Endodermal cell (in vitro differentiated cells): Measurements from ENCODE around the gene CSE1L. TPM values are rescaled to one million over a fixed set of nuclear protein-coding genes. Genes with fewer than 3 reads are reported as not detected.
"Not testable (repeated sequence)": the region's sequence is repeated elsewhere in the genome, so short reads cannot be mapped to it uniquely, and the experiment has no call there.

Experiments
- DNase-seq: peaks from one replicate; pipeline ENCODE4 v3.0.0-alpha.2; 2017
- H3K27ac ChIP-seq: 2 replicates; pipeline ENCODE4 v1.5.1; 2013; ENCODE audit warnings: mild to moderate bottlenecking, low read depth, low read length, moderate library complexity
- H3K27me3 ChIP-seq: 2 replicates; pipeline ENCODE4 v1.6.1; 2013; ENCODE audit warnings: mild to moderate bottlenecking, low read length, moderate library complexity; ENCODE audit not compliant: insufficient read depth, control insufficient read depth, poor library complexity, severe bottlenecking
- H3K36me3 ChIP-seq: 2 replicates; pipeline ENCODE4 v1.7.0; 2013; ENCODE audit warnings: mild to moderate bottlenecking, low read length, moderate library complexity; ENCODE audit not compliant: control insufficient read depth, insufficient read depth
- H3K4me1 ChIP-seq: one replicate; pipeline ENCODE4 v1.7.0; 2013; ENCODE audit warnings: low read length; ENCODE audit not compliant: control insufficient read depth, insufficient read depth
- H3K4me3 ChIP-seq: 2 replicates; pipeline ENCODE4 v1.5.1; 2013; ENCODE audit warnings: mild to moderate bottlenecking, low read length, moderate library complexity
- H3K9ac ChIP-seq: 2 replicates; pipeline ENCODE4 v1.6.1; 2013; ENCODE audit warnings: mild to moderate bottlenecking, low read length, moderate library complexity; ENCODE audit not compliant: poor library complexity, severe bottlenecking; ENCODE audit errors: extremely low read depth
- H3K9me3 ChIP-seq: 2 replicates; pipeline ENCODE4 v1.6.1; 2013; ENCODE audit warnings: mild to moderate bottlenecking, low read length, moderate library complexity; ENCODE audit not compliant: control insufficient read depth
- H3K27ac Mint-ChIP-seq: 2 replicates; pipeline ENCODE4 v1.8.0; 2020; ENCODE audit warnings: mixed read lengths
- H3K27me3 Mint-ChIP-seq: 2 replicates; pipeline ENCODE4 v1.8.0; 2021; ENCODE audit warnings: mild to moderate bottlenecking, mixed read lengths; ENCODE audit not compliant: insufficient read depth
- H3K36me3 Mint-ChIP-seq: 2 replicates; pipeline ENCODE4 v1.8.0; 2020; ENCODE audit warnings: low read depth, mixed read lengths
- H3K4me1 Mint-ChIP-seq: 2 replicates; pipeline ENCODE4 v1.8.0; 2020; ENCODE audit warnings: mixed read lengths
- H3K4me3 Mint-ChIP-seq: 2 replicates; pipeline ENCODE4 v1.8.0; 2020; ENCODE audit warnings: mild to moderate bottlenecking, moderate library complexity, mixed read lengths
- H3K9me3 Mint-ChIP-seq: 2 replicates; pipeline ENCODE4 v1.8.0; 2020; ENCODE audit warnings: mild to moderate bottlenecking, mixed read lengths
- WGBS, 2 experiments: methylation state at CpG; one replicate each; pipeline versions ENCODE4 v1.1.5 to v1.1.7; 2013; ENCODE audit warnings: missing lambda C conversion rate in 2 of 2, mixed read lengths in 1 of 2; ENCODE audit not compliant: insufficient coverage in 1 of 2, insufficient read length in 1 of 2; 5-methylcytosine and 5-hydroxymethylcytosine counted together
- total RNA-seq, 2 donors: library from RNA; stranded (reverse); fragmentation: NEBNext Ultra II Directional in 1 of 2; extraction: Animal tissue kit (Norgen Biotek cat#: 25700) in 1 of 2; gene quantifications; 2 replicates in 1 of 2; 3 replicates in 1 of 2; pipeline ENCODE4 v1.2.1, GENCODE V29; 2021
- TF ChIP-seq, protein P1 (sequence below): fragments of 200-600 bp; sonication (generic); conservative IDR thresholded peaks from 2 replicates; pipeline ENCODE4 v1.5.0; 2021; ENCODE audit warnings: antibody characterized with exemption, mild to moderate bottlenecking

The CSE1L gene
- total RNA-seq, 2 donors from 2014 or later = 161 to 180 TPM

DNA sequence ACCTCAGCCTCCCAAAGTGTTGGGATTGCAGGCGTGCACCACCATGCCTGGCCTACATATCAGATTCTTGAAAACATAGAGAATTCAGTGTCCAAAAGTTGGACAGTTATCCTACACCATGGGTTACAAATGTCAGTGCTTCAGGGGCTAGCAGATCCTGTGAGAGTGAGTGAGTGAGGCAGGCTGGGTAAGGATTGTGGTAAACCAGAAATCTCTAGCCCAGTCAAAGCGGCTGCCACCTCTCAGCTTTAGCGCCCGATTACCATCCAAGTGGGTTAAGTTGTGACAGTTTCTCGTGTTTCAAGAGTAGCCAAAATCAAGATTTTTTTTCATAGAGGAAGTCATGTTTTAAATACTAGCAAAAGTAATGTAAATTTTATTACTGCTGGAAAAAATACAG, 21.9 kb upstream of the CSE1L start:
- H3K4me3 Mint-ChIP-seq = no peak overlapping the region
- no peaks in the 10 kb centered on the region for H3K27me3 Mint-ChIP-seq
- H3K9me3 Mint-ChIP-seq = no peaks in the 10 kb centered on the region
- Histone ChIP-seq H3K4me3 (no peak overlapping the region), H3K9ac (no peak overlapping the region), H3K9me3 (no peaks in the 10 kb centered on the region), H3K27me3 (no peaks in the 10 kb centered on the region), H3K27ac (no peak overlapping the region), H3K36me3 (peaks cover 78% of the 10 kb centered on the region), H3K4me1 (no peaks in the 10 kb centered on the region)
- H3K36me3 Mint-ChIP-seq = peaks cover 58% of the 10 kb centered on the region
- DNase-seq = no peak
- H3K4me1 Mint-ChIP-seq = no peaks in the 10 kb centered on the region
- no peak overlapping the region for H3K27ac Mint-ChIP-seq
- WGBS, 2 experiments = 93 to 97% methylated on average over 5 of the region's 5 CpGs
- TF ChIP-seq, protein P1, sequence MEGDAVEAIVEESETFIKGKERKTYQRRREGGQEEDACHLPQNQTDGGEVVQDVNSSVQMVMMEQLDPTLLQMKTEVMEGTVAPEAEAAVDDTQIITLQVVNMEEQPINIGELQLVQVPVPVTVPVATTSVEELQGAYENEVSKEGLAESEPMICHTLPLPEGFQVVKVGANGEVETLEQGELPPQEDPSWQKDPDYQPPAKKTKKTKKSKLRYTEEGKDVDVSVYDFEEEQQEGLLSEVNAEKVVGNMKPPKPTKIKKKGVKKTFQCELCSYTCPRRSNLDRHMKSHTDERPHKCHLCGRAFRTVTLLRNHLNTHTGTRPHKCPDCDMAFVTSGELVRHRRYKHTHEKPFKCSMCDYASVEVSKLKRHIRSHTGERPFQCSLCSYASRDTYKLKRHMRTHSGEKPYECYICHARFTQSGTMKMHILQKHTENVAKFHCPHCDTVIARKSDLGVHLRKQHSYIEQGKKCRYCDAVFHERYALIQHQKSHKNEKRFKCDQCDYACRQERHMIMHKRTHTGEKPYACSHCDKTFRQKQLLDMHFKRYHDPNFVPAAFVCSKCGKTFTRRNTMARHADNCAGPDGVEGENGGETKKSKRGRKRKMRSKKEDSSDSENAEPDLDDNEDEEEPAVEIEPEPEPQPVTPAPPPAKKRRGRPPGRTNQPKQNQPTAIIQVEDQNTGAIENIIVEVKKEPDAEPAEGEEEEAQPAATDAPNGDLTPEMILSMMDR = no peak

GRCh38 chr20:49028177-49028576, 17.9 kb upstream of the CSE1L start:
- H3K27ac Mint-ChIP-seq, H3K4me3 ChIP-seq, H3K4me3 Mint-ChIP-seq, H3K4me1 ChIP-seq, H3K27me3 ChIP-seq, H3K9me3 ChIP-seq, H3K9me3 Mint-ChIP-seq, H3K27ac ChIP-seq, H3K27me3 Mint-ChIP-seq, H3K4me1 Mint-ChIP-seq, H3K9ac ChIP-seq: not testable (repeated sequence)
- 60 to 98% methylated on average over 1 to 2 of the region's 2 CpGs for WGBS, 2 experiments
- peaks cover 67% of the 10 kb centered on the region for H3K36me3 ChIP-seq
- peak; percentile 5 for DNase-seq
- H3K36me3 Mint-ChIP-seq = peaks cover 56% of the 10 kb centered on the region

DNA sequence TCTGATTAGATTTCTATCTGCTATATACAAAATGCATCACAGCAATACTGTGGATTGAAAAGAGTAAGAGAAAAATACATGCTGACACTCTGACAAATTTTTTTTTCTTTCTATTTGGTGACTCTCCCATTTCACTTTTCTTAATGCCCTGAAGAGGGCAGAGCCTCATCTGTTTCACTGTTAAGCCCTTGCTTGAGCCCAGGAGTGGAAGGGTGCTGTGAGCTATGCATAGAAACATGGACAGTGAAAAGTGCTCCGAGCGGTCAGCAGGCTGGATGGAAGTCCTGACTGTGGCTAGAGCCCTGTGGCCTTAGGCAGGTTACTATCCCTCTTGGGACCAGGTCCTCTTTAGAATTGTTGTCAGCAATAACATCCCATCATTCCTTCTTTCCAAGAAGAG, 17.4 kb upstream of the CSE1L start:
- H3K4me3 Mint-ChIP-seq = no peak overlapping the region
- TF ChIP-seq, protein P1 = peak; percentile 75
- H3K36me3 Mint-ChIP-seq = peaks cover 58% of the 10 kb centered on the region
- H3K9me3 Mint-ChIP-seq = no peaks in the 10 kb centered on the region
- Histone ChIP-seq H3K27me3 (no peaks in the 10 kb centered on the region), H3K9me3 (no peaks in the 10 kb centered on the region), H3K4me1 (no peaks in the 10 kb centered on the region), H3K36me3 (peaks cover 70% of the 10 kb centered on the region), H3K4me3 (no peak overlapping the region), H3K9ac (no peak overlapping the region), H3K27ac (no peak overlapping the region)
- 83 to 98% methylated on average over 1 to 2 of the region's 2 CpGs for WGBS, 2 experiments
- H3K4me1 Mint-ChIP-seq = no peaks in the 10 kb centered on the region
- DNase-seq = peak; percentile 20
- peak overlapping the region; percentile 81 for H3K27ac Mint-ChIP-seq
- no peaks in the 10 kb centered on the region for H3K27me3 Mint-ChIP-seq

GRCh38 chr20:49029203-49029602, 16.9 kb upstream of the CSE1L start:
- no peaks in the 10 kb centered on the region for H3K27me3 ChIP-seq
- Mint-ChIP-seq H3K4me1 (no peaks in the 10 kb centered on the region), H3K36me3 (peaks cover 56% of the 10 kb centered on the region), H3K27ac (no peak overlapping the region), H3K9me3 (no peaks in the 10 kb centered on the region), H3K4me3 (no peak overlapping the region), H3K27me3 (no peaks in the 10 kb centered on the region)
- no peaks in the 10 kb centered on the region for H3K9me3 ChIP-seq
- no peak for DNase-seq
- H3K9ac ChIP-seq = no peak overlapping the region
- H3K36me3 ChIP-seq = peaks cover 70% of the 10 kb centered on the region
- no peak overlapping the region for H3K4me3 ChIP-seq
- 100% methylated on average over 1 of the region's 1 CpG; no CpG with 5 or more reads in 1 of the 2 experiments for WGBS, 2 experiments
- TF ChIP-seq, protein P1 = no peak
- no peaks in the 10 kb centered on the region for H3K4me1 ChIP-seq
- no peak overlapping the region for H3K27ac ChIP-seq
